ENCODE measurements around the gene RAMACL. TPM values are rescaled to one million over a fixed set of nuclear protein-coding genes. Genes with fewer than 3 reads are reported as not detected.

The RAMACL gene
- total RNA-seq, 1 experiment from 2014 or later, result 0.26 TPM

DNA sequence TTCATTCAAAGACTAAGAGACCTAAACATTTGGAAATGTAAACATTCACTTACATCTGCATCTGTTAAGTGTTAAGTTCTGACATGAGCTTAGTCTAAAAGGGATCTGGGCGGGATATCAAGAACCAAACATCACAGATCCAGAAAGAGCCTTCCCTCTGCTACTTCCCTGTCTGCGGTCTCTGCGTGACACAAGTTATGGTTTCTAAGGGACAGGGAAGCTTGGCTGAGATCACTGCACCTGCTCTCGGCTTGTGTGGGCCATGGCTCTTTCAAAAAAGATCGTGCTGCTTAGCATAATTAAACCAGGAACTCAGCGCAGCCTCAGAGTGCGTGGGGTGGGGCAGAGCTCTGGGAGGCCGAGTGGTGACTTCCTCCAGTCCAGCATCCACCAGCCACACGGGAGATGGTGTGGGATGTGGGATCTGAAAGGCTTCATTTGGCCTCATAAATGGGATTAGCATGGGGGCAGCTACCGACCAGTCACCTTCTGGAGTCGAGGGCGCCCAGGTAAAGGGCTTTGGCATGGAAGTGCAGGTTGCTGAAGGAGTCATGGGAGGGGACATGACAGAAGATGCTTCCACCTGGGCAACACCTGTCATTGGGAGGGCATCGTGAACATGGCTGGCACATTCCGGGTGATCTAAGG is 16.7 kb upstream of the RAMACL start:
- no peak for ATAC-seq
- H3K4me2 ChIP-seq (ENCODE audit: low read length), result no peak overlapping the region

DNA sequence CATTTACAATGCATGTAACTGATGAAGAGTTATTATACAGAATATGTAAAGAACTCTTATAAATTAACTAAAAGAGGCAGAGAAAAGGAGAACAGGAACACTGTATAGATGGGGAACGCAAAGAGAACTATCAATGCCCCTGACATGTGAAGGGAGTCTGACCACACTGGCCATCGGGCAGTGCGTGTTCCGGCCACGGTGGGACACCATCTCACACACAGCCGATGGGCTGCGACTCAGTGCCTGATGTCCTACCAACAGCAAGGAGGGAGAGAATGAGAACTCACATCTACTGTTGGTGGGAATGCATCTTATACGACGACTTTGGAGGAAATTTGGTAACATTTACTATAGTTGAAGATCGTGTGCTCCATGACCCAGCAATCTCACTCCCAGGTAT is 15.5 kb upstream of the RAMACL start:
- BruUV-seq (replicated peaks), result no TSS peak
- H3K9ac ChIP-seq (ENCODE audit: low read length), result no peak overlapping the region
- H4K20me1 ChIP-seq (ENCODE audit: low read length), result no peaks in the 10 kb centered on the region
- H3K4me3 ChIP-seq (ENCODE audit: low read length), result no peak overlapping the region
- DNase-seq, result no peak
- no peaks in the 10 kb centered on the region for H3K27me3 ChIP-seq (ENCODE audit: low read length)
- no peak overlapping the region for H2AFZ ChIP-seq (ENCODE audit: low read length)
- H3K4me1 ChIP-seq (ENCODE audit: insufficient read depth, low read length), result no peaks in the 10 kb centered on the region
- no peak for TF ChIP-seq EZH2phosphoT487 (IDR thresholded peaks at IDR 0.05; ENCODE audit: borderline replicate concordance, low read length)
- TF ChIP-seq, protein P1, sequence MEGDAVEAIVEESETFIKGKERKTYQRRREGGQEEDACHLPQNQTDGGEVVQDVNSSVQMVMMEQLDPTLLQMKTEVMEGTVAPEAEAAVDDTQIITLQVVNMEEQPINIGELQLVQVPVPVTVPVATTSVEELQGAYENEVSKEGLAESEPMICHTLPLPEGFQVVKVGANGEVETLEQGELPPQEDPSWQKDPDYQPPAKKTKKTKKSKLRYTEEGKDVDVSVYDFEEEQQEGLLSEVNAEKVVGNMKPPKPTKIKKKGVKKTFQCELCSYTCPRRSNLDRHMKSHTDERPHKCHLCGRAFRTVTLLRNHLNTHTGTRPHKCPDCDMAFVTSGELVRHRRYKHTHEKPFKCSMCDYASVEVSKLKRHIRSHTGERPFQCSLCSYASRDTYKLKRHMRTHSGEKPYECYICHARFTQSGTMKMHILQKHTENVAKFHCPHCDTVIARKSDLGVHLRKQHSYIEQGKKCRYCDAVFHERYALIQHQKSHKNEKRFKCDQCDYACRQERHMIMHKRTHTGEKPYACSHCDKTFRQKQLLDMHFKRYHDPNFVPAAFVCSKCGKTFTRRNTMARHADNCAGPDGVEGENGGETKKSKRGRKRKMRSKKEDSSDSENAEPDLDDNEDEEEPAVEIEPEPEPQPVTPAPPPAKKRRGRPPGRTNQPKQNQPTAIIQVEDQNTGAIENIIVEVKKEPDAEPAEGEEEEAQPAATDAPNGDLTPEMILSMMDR (conservative IDR thresholded peaks at IDR 0.05; ENCODE audit: low read depth, low read length), result no peak
- TF ChIP-seq EZH2 (IDR thresholded peaks at IDR 0.05; ENCODE audit: low read length, unreplicated experiment), result no peak
- intact Hi-C loops (cut with micrococcal nuclease), result no loop called here
- POLR2A ChIA-PET (ENCODE audit: unreplicated experiment), result no interaction called here
- CTCF ChIA-PET, result no interaction called here
- H3K79me2 ChIP-seq (ENCODE audit: low read length), result no peaks in the 10 kb centered on the region
- H3K27ac ChIP-seq (ENCODE audit: low read length), result no peak overlapping the region
- H3K9me2 ChIP-seq (replicated peaks; ENCODE audit: low read length), result no peaks in the 10 kb centered on the region
- H3K36me3 ChIP-seq (ENCODE audit: low read depth, low read length), result no peaks in the 10 kb centered on the region
- ATAC-seq, result no peak
- no peaks in the 10 kb centered on the region for H3F3A ChIP-seq (ENCODE audit: low read length, unreplicated experiment)
- no peak overlapping the region for H3K4me2 ChIP-seq (ENCODE audit: low read length)
- H3K9me3 ChIP-seq (ENCODE audit: low read length), result no peaks in the 10 kb centered on the region

More for the DNA sequence above, 16.7 kb upstream of the RAMACL start:
- Histone ChIP-seq H3K27me3 (ENCODE audit: low read length) (no peaks in the 10 kb centered on the region), H3K27ac (ENCODE audit: low read length) (no peak overlapping the region), H3K79me2 (ENCODE audit: low read length) (no peaks in the 10 kb centered on the region), H2AFZ (ENCODE audit: low read length) (no peak overlapping the region), H4K20me1 (ENCODE audit: low read length) (no peaks in the 10 kb centered on the region), H3K9me2 (replicated peaks; ENCODE audit: low read length) (no peaks in the 10 kb centered on the region), H3K4me3 (ENCODE audit: low read length) (no peak overlapping the region), H3K9ac (ENCODE audit: low read length) (no peak overlapping the region), H3K9me3 (ENCODE audit: low read length) (no peaks in the 10 kb centered on the region), H3K36me3 (ENCODE audit: low read depth, low read length) (no peaks in the 10 kb centered on the region), H3K4me1 (ENCODE audit: insufficient read depth, low read length) (no peaks in the 10 kb centered on the region), H3F3A (ENCODE audit: low read length, unreplicated experiment) (no peaks in the 10 kb centered on the region)
- CTCF ChIA-PET, result no interaction called here
- TF ChIP-seq EZH2phosphoT487 (IDR thresholded peaks at IDR 0.05; ENCODE audit: borderline replicate concordance, low read length) (no peak), EZH2 (IDR thresholded peaks at IDR 0.05; ENCODE audit: low read length, unreplicated experiment) (no peak)
- TF ChIP-seq, protein P1 (conservative IDR thresholded peaks at IDR 0.05; ENCODE audit: low read depth, low read length), result no peak
- no TSS peak for BruUV-seq (replicated peaks)
- POLR2A ChIA-PET (ENCODE audit: unreplicated experiment), result no interaction called here
- intact Hi-C loops (cut with micrococcal nuclease), result no loop called here
- DNase-seq, result no peak

DNA sequence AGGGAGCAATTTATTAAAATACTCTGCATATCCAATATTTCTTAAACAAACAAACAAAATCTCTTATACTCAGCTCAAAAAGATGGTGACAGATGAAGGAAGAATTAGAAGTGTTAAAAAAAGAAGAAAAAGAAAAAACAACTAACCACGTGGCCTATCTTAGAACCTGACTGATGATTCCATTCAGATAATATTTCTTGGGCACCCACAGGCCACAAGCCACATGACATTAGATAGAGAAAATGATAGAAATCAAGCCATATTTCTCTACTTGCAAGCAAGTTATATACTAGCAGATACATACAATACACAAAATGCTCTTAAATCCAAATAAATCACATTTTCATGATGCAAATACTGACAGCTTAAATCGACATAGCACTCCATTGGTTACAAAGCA is 14.5 kb upstream of the RAMACL start:
- POLR2A ChIA-PET (ENCODE audit: unreplicated experiment), result no interaction called here
- Histone ChIP-seq H3K4me1 (ENCODE audit: insufficient read depth, low read length) (no peaks in the 10 kb centered on the region), H3K9me3 (ENCODE audit: low read length) (no peaks in the 10 kb centered on the region), H3K4me2 (ENCODE audit: low read length) (no peak overlapping the region), H3K79me2 (ENCODE audit: low read length) (no peaks in the 10 kb centered on the region), H3K9ac (ENCODE audit: low read length) (no peak overlapping the region), H3K36me3 (ENCODE audit: low read depth, low read length) (no peaks in the 10 kb centered on the region), H4K20me1 (ENCODE audit: low read length) (no peaks in the 10 kb centered on the region), H3K9me2 (replicated peaks; ENCODE audit: low read length) (no peaks in the 10 kb centered on the region), H3F3A (ENCODE audit: low read length, unreplicated experiment) (no peaks in the 10 kb centered on the region), H2AFZ (ENCODE audit: low read length) (no peak overlapping the region), H3K4me3 (ENCODE audit: low read length) (no peak overlapping the region), H3K27me3 (ENCODE audit: low read length) (no peaks in the 10 kb centered on the region), H3K27ac (ENCODE audit: low read length) (no peak overlapping the region)
- CTCF ChIA-PET, result no interaction called here
- no peak for ATAC-seq
- intact Hi-C loops (cut with micrococcal nuclease), result no loop called here
- TF ChIP-seq, protein P1 (conservative IDR thresholded peaks at IDR 0.05; ENCODE audit: low read depth, low read length), result no peak
- TF ChIP-seq EZH2phosphoT487 (IDR thresholded peaks at IDR 0.05; ENCODE audit: borderline replicate concordance, low read length) (no peak), EZH2 (IDR thresholded peaks at IDR 0.05; ENCODE audit: low read length, unreplicated experiment) (no peak)
- no TSS peak for BruUV-seq (replicated peaks)
- DNase-seq, result no peak
